Stimulated activated CD8-positive, alpha-beta memory T cell treated with anti-CD3 and anti-CD28 coated beads, Interleukin-7, amount 100 ng/mL, for 4 hours (primary cell): ENCODE data around the gene ABHD17A.
"Not testable (repeated sequence)": the region's sequence is repeated elsewhere in the genome, so short reads cannot be mapped to it uniquely, and the experiment has no call there.

Experiments
- DNase-seq, 2 donors: peaks; one replicate each; pipeline ENCODE4 v3.0.0-alpha.2; 2020; ENCODE audit warnings: low read depth in 2 of 2

ABHD17A gene

DNA sequence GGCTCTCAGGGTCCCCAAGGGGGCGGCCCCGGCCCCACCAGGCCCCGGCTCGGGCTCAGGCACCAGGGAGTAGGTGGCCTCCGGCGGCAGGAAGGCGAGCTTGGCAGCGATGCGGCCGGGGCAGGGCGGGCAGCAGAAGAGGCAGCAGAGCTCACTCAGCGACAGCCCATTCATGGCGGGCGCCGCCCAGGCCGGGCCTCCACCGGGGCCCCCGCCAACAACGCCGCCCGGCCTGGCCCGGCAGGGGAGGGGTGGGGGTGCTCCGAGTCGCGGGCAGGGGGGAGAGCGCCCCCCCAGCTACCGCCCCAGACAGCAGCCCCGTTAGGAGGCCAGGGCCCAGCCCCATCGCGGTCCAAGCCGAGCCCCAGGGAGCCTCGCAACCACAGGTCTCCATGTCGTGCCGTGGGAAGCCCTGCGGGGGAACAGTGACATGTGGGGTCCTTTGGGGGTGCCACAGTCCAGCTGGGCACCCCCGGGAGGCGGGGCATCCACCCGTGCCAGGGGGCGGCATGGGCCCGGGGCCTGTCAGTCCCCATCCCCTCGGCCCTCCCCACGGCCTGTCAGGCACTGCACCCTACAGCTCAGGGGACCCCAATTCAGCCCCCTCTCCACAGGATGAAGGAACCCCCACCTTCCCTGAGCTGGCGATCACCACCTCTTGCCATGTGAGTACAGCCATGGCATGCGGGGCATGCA, 3.8 kb downstream of the ABHD17A start:
- not testable (repeated sequence) for DNase-seq

- DNase-seq = no peak
Measured at GRCh38 chr19:1880611-1881392, 4.5 kb downstream of the ABHD17A start.

DNA sequence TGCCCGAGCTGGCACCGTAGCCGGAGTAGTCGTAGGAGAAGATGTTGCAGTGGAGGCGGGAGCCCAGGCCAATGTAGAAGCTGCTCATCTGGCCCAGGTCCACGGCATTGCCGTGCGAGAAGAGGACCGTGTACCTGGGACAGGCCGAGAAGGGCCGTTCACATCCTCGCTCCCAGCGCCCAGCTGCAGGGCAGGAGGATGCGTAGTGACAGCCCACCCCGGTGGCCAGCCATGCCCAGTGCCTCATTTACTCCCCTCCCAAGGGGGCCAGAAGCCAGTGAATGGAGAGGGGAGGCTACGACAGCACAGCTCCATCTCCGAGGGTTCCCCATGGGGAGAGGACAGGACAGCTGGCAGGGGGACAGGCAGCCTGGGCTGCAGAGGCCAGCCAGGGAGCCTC, 5.3 kb downstream of the ABHD17A start:
- DNase-seq = not testable (repeated sequence)

DNA sequence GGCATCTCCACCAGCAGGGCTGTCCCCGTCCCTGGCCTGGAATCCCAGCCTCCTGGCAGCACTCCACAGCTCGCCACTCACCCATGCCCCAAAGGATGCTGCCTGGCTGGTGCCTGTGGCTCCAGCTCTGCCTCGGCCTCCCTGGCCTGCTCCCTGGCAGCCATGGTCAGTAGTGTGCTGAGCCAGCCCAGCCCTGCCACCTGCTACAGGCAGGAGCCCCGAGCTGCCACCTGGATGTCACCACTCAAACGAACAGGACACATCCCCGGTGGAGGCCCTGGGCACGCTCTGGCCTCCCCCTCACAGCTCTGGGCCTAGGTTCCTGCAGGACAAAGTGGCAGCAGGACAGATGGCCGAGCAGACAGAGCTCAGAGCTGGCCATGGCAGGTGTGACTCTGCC, 6.7 kb downstream of the ABHD17A start:
- not testable (repeated sequence) for DNase-seq

GRCh38 chr19:1877280-1877660, 8.0 kb downstream of the ABHD17A start:
- not testable (repeated sequence) for DNase-seq

GRCh38 chr19:1876496-1877279, 8.6 kb downstream of the ABHD17A start:
- not testable (repeated sequence) for DNase-seq

DNA sequence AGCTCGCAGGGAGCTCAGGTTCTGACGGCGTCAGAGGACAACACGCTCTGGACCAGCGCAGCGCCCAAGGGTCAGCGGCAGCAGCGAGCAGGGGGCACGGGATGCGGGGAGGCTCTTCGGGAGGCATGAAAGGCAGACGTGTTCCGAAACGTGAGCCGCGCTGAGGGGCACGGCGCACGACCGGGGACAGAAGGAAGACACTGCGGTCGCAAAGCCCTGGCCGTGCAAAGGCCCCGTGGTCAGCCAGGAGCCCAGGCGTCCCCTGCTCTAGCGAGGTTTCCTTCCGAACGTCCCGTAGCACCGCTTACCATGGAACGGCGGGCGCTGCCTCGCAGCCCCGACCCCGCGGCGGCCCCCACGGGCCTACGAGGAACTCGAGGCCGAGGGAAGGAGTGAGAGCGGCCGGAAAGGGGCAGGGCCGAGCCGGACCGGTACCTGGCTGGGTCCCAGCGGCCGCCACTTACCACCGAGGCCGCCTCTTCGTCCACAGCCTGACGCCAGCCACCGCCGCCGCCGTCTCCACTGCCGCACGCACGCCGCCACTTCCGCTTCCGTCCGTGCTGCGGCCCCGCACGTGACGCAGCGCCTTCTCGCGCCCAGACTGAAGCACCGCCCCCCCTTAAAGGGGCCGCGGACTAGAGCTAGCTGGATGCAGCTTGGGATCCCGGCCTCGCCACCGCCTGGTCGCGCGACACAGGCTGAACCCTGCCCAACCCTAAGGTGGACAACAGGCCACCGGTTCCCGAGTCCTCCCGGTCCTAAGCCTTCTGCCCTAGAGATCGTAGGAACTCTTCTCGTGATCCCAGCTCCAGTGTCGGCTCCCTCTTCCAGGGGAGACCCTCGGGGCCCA, 9.4 kb downstream of the ABHD17A start:
- DNase-seq = peak; percentile 68 to 86

GRCh38 chr19:1875265-1875645, 10.0 kb downstream of the ABHD17A start:
- DNase-seq = not testable (repeated sequence)

GRCh38 chr19:1874554-1875185, 10.6 kb downstream of the ABHD17A start:
- DNase-seq = no peak

GRCh38 chr19:1873524-1874473, 11.5 kb downstream of the ABHD17A start:
- no peak for DNase-seq

DNA sequence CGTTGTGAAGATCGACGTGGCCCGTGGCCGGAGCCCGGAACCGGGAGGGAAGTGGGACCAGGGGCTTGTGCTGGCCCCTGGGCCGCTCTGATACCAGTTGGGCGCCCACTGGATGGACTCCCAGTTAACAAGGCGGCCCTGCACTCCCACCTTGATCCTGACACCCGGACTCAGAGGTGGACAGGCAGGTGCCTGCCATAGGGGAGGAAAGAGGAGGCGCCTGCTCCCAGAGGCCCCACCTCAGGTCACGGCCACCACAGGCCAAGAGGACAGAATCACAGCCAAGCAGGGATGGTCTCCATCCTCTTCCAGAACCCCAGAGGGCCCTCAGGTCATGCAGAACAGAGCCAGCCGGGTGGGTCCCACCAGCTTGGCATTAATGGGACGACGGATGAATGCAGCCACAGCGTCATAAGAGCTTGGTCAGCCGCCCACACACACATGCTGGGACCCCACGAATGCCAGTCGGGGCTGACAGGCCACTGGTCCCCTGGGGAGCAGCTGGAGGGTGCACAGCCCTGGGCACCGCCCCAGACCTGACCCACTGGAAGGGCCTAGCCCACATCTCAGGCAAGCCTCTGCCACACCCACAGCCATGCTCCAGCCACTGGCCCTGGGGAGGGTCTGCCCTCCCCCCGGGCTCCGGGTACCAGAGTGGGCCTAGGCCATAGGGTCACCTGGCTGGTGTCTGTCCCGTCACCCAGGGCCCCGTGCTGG, 12.3 kb downstream of the ABHD17A start:
- DNase-seq = no peak

- DNase-seq = no peak
Measured at GRCh38 chr19:1871630-1872029, 13.7 kb downstream of the ABHD17A start.

DNA sequence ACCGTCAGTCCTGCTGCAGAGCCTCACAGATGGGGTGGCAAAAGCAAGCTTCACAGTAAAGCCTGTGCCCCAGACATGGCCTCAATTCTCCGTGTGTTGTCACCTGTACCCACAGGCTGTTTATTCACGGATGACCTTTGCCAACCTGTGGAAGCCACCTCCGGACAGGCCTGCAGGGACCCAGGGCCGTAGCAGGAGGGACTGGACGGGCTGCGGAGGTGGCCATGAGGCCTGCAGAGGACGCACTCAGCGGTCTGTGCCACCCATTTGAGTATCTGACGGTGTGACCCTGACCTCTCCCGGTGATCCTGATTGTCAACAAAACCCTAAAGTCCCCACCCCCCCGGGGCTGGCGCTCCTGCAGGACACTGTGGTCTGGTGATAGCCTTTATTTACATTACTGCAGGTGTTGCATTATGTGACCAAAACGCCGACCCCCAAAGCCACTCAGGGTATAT, 14.1 kb downstream of the ABHD17A start:
- DNase-seq = no peak

DNA sequence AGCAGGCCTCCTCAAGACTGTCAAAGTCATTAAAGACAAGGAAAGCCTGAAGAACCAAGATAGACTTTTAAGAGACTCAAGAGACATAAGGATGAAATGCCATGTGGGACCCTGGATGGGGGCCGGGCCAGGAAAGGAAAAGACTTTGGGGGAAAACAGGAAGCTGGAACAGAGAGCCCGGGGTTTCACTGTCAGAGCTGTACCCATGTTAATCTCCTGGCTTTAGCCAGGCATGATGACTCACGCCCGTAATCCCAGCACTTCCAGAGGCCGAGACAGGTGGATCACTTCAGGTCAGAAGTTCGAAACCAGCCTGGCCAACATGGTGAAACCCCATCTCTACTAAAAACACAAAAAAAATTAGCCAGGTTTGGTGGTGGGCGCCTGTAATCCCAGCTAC, 16.3 kb downstream of the ABHD17A start:
- no peak for DNase-seq

DNA sequence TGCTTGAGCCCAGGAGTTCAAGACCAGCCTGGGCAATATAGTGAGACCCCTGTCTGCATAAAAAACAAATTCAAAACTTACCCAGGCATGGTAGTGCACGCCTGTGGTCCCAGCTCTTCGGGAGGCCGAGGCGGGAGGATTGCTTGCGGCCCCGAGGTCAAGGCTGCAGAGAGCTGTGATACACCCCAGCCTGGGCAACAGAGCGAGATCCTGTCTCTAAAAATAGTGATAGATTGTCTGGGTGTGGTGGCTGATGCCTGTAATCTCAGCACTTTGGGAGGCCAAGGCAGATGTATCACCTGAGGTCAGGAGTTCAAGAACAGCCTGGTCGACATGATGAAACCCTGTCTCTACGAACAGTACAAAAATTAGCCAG, 18.0 kb downstream of the ABHD17A start:
- no peak for DNase-seq

- no peak for DNase-seq
Measured at GRCh38 chr19:1866693-1867348, 18.5 kb downstream of the ABHD17A start.

GRCh38 chr19:1865172-1866010, 19.9 kb downstream of the ABHD17A start:
- no peak for DNase-seq
